Activated CD8-positive, alpha-beta T cell treated with anti-CD3 and anti-CD28 coated beads, Interleukin-2, amount 10 ng/mL, durations not matched to agents 7 days and 5 days (primary cell): ENCODE measurements around the gene BCKDHB. TPM values are rescaled to one million over a fixed set of nuclear protein-coding genes. Genes with fewer than 3 reads are reported as not detected.

Experiments
- ATAC-seq: fragments of 150-1000 bp; cut with Tn5 transposase; one replicate; pipeline ENCODE4 v1.10.0; 2021; ENCODE audit warnings: moderate library complexity
- CTCF ChIA-PET: fragments of 350-600 bp; sonication (Branson Sonifier 250); formaldehyde crosslinking; loops from one replicate; lab custom pipeline; 2021; ENCODE audit warnings: antibody characterized with exemption; lab: Charles Lee
- POLR2A ChIA-PET: fragments of 350-600 bp; sonication (Branson Sonifier 250); formaldehyde crosslinking; loops from one replicate; lab custom pipeline; 2021; ENCODE audit warnings: antibody characterized with exemption; lab: Charles Lee
- DNase-seq: peaks from one replicate; pipeline ENCODE4 v3.0.0-alpha.2; 2020
- H3K27ac Mint-ChIP-seq: one replicate; pipeline ENCODE4 v1.8.0; 2021; ENCODE audit warnings: mild to moderate bottlenecking, mixed read lengths
- H3K27me3 Mint-ChIP-seq: one replicate; pipeline ENCODE4 v1.8.0; 2021; ENCODE audit warnings: low read depth, mixed read lengths
- H3K36me3 Mint-ChIP-seq: one replicate; pipeline ENCODE4 v1.8.0; 2021; ENCODE audit warnings: low read depth, mixed read lengths
- H3K4me1 Mint-ChIP-seq: one replicate; pipeline ENCODE4 v1.8.0; 2021; ENCODE audit warnings: low read depth, mixed read lengths
- H3K4me3 Mint-ChIP-seq: one replicate; pipeline ENCODE4 v1.8.0; 2021; ENCODE audit warnings: mild to moderate bottlenecking, mixed read lengths
- H3K9me3 Mint-ChIP-seq: one replicate; pipeline ENCODE4 v1.8.0; 2022; ENCODE audit warnings: mixed read lengths; ENCODE audit not compliant: insufficient read depth
- total RNA-seq, 2 experiments: library from RNA; stranded (reverse); gene quantifications; one replicate each; pipeline ENCODE4 v1.2.3, GENCODE V29; 2021

The BCKDHB gene
- total RNA-seq, 2 experiments from 2014 or later: 19.9 to 21.9 TPM

GRCh38 chr6:80151635-80152034, 45.2 kb downstream of the BCKDHB start:
- Mint-ChIP-seq H3K36me3 (peaks cover 18% of the 10 kb centered on the region), H3K27ac (no peak overlapping the region), H3K9me3 (no peaks in the 10 kb centered on the region), H3K4me1 (no peaks in the 10 kb centered on the region), H3K27me3 (no peaks in the 10 kb centered on the region), H3K4me3 (no peak overlapping the region)
- ATAC-seq (no peak), DNase-seq (no peak)
- ChIA-PET CTCF (interaction anchor here (1.0 to 1.4 kb wide), 2 partner anchors 14 to 205 kb away, joined by 3 read pairs; no protein-coding TSS in a partner anchor), POLR2A (no interaction called here)

GRCh38 chr6:80154160-80154559, 47.7 kb downstream of the BCKDHB start:
- ChIA-PET CTCF (interaction anchor here (1.3 kb wide), 1 partner anchor 205 kb away, joined by 3 read pairs; no protein-coding TSS in a partner anchor), POLR2A (no interaction called here)
- no peak overlapping the region for H3K4me3 Mint-ChIP-seq
- no peak overlapping the region for H3K27ac Mint-ChIP-seq
- no peaks in the 10 kb centered on the region for H3K4me1 Mint-ChIP-seq
- no peaks in the 10 kb centered on the region for H3K27me3 Mint-ChIP-seq
- H3K9me3 Mint-ChIP-seq: no peaks in the 10 kb centered on the region
- ATAC-seq (no peak), DNase-seq (no peak)
- H3K36me3 Mint-ChIP-seq: peaks cover 4% of the 10 kb centered on the region

GRCh38 chr6:80156221-80156620, 49.8 kb downstream of the BCKDHB start:
- DNase-seq (no peak), ATAC-seq (no peak)
- Mint-ChIP-seq H3K27ac (no peak overlapping the region), H3K36me3 (peaks cover 2% of the 10 kb centered on the region), H3K9me3 (no peaks in the 10 kb centered on the region), H3K4me3 (no peak overlapping the region), H3K4me1 (no peaks in the 10 kb centered on the region), H3K27me3 (no peaks in the 10 kb centered on the region)
- ChIA-PET CTCF (no interaction called here), POLR2A (no interaction called here)

- H3K36me3 Mint-ChIP-seq: no peaks in the 10 kb centered on the region
- H3K4me1 Mint-ChIP-seq: no peaks in the 10 kb centered on the region
- no peaks in the 10 kb centered on the region for H3K9me3 Mint-ChIP-seq
- no peak overlapping the region for H3K27ac Mint-ChIP-seq
- ChIA-PET POLR2A (no interaction called here), CTCF (no interaction called here)
- ATAC-seq (no peak), DNase-seq (no peak)
- no peak overlapping the region for H3K4me3 Mint-ChIP-seq
- H3K27me3 Mint-ChIP-seq: no peaks in the 10 kb centered on the region
Observed at GRCh38 chr6:80158478-80158989, 52.1 kb downstream of the BCKDHB start.

- no peaks in the 10 kb centered on the region for H3K9me3 Mint-ChIP-seq
- peaks cover 13% of the 10 kb centered on the region for H3K4me1 Mint-ChIP-seq
- H3K27ac Mint-ChIP-seq: no peak overlapping the region
- no peaks in the 10 kb centered on the region for H3K36me3 Mint-ChIP-seq
- no peak overlapping the region for H3K4me3 Mint-ChIP-seq
- ATAC-seq (no peak), DNase-seq (no peak)
- ChIA-PET CTCF (interaction anchor here (0.6 to 1.7 kb wide), 2 partner anchors 212 to 1982 kb away, joined by 3 to 5 read pairs; no protein-coding TSS in a partner anchor), POLR2A (interaction anchor here (1.6 kb wide), 1 partner anchor 12 kb away, joined by 5 read pairs; no protein-coding TSS in a partner anchor)
- H3K27me3 Mint-ChIP-seq: no peaks in the 10 kb centered on the region
Observed at GRCh38 chr6:80161434-80161833, 55.0 kb downstream of the BCKDHB start.

- DNase-seq: no peak
- peaks cover 13% of the 10 kb centered on the region for H3K4me1 Mint-ChIP-seq
- H3K36me3 Mint-ChIP-seq: peaks cover under 1% of the 10 kb centered on the region
- ChIA-PET CTCF (interaction anchor here (1.0 kb wide), 1 partner anchor 218 kb away, joined by 4 read pairs; no protein-coding TSS in a partner anchor), POLR2A (no interaction called here)
- no peak overlapping the region for H3K27ac Mint-ChIP-seq
- H3K27me3 Mint-ChIP-seq: no peaks in the 10 kb centered on the region
- peak; percentile 74 for ATAC-seq
- no peaks in the 10 kb centered on the region for H3K9me3 Mint-ChIP-seq
- H3K4me3 Mint-ChIP-seq: no peak overlapping the region
Observed at GRCh38 chr6:80163754-80164187, 57.3 kb downstream of the BCKDHB start.

- ATAC-seq: peak; percentile 51
- CTCF ChIA-PET: interaction anchor here (0.8 to 1.0 kb wide), 2 partner anchors 13 to 49 kb away, joined by 3 read pairs; no protein-coding TSS in a partner anchor
- H3K27ac Mint-ChIP-seq: peak overlapping the region; percentile 53
Observed at GRCh38 chr6:80165143-80165542, 58.7 kb downstream of the BCKDHB start.

GRCh38 chr6:80165819-80166218, 59.3 kb downstream of the BCKDHB start:
- Mint-ChIP-seq H3K36me3 (peaks cover 2% of the 10 kb centered on the region), H3K27ac (no peak overlapping the region), H3K4me3 (no peak overlapping the region), H3K9me3 (no peaks in the 10 kb centered on the region), H3K4me1 (peaks cover 13% of the 10 kb centered on the region), H3K27me3 (no peaks in the 10 kb centered on the region)
- ATAC-seq (no peak), DNase-seq (no peak)
- CTCF ChIA-PET: interaction anchor here (1.0 kb wide), 1 partner anchor 49 kb away, joined by 3 read pairs; no protein-coding TSS in a partner anchor
- POLR2A ChIA-PET: no interaction called here

More at GRCh38 chr6:80165143-80165542, 58.7 kb downstream of the BCKDHB start:
- POLR2A ChIA-PET: no interaction called here
- H3K4me3 Mint-ChIP-seq: peak overlapping the region; percentile 26
- no peaks in the 10 kb centered on the region for H3K27me3 Mint-ChIP-seq
- DNase-seq: peak; percentile 29
- peaks cover 13% of the 10 kb centered on the region for H3K4me1 Mint-ChIP-seq
- peaks cover 2% of the 10 kb centered on the region for H3K36me3 Mint-ChIP-seq
- no peaks in the 10 kb centered on the region for H3K9me3 Mint-ChIP-seq

GRCh38 chr6:80170433-80170832, 64.0 kb downstream of the BCKDHB start:
- ChIA-PET POLR2A (no interaction called here), CTCF (no interaction called here)
- Mint-ChIP-seq H3K27me3 (no peaks in the 10 kb centered on the region), H3K36me3 (peaks cover 6% of the 10 kb centered on the region), H3K4me1 (peaks cover 4% of the 10 kb centered on the region), H3K9me3 (no peaks in the 10 kb centered on the region), H3K4me3 (no peak overlapping the region), H3K27ac (no peak overlapping the region)
- DNase-seq (no peak), ATAC-seq (no peak)

- ATAC-seq (no peak), DNase-seq (no peak)
- H3K36me3 Mint-ChIP-seq: peaks cover 6% of the 10 kb centered on the region
- ChIA-PET POLR2A (interaction anchor here (1.2 kb wide), 1 partner anchor 12 kb away, joined by 5 read pairs; no protein-coding TSS in a partner anchor), CTCF (no interaction called here)
- no peak overlapping the region for H3K27ac Mint-ChIP-seq
- no peaks in the 10 kb centered on the region for H3K27me3 Mint-ChIP-seq
- no peaks in the 10 kb centered on the region for H3K4me1 Mint-ChIP-seq
- H3K4me3 Mint-ChIP-seq: no peak overlapping the region
- H3K9me3 Mint-ChIP-seq: no peaks in the 10 kb centered on the region
Observed at GRCh38 chr6:80173411-80173810, 66.9 kb downstream of the BCKDHB start.

GRCh38 chr6:80174900-80175572, 68.6 kb downstream of the BCKDHB start:
- POLR2A ChIA-PET: no interaction called here
- ATAC-seq (no peak), DNase-seq (no peak)
- Mint-ChIP-seq H3K27ac (no peak overlapping the region), H3K4me3 (no peak overlapping the region), H3K9me3 (no peaks in the 10 kb centered on the region), H3K4me1 (no peaks in the 10 kb centered on the region), H3K27me3 (no peaks in the 10 kb centered on the region), H3K36me3 (peaks cover 4% of the 10 kb centered on the region)
- CTCF ChIA-PET: no interaction called here

GRCh38 chr6:80179695-80180094, 73.2 kb downstream of the BCKDHB start:
- H3K4me3 Mint-ChIP-seq: no peak overlapping the region
- DNase-seq (no peak), ATAC-seq (no peak)
- no peaks in the 10 kb centered on the region for H3K27me3 Mint-ChIP-seq
- CTCF ChIA-PET: no interaction called here
- no peaks in the 10 kb centered on the region for H3K4me1 Mint-ChIP-seq
- POLR2A ChIA-PET: interaction anchor here (0.5 kb wide), 1 partner anchor 1573 kb away, joined by 7 read pairs; the partner anchor contains the start of gene TENT5A
- H3K27ac Mint-ChIP-seq: no peak overlapping the region
- no peaks in the 10 kb centered on the region for H3K36me3 Mint-ChIP-seq
- H3K9me3 Mint-ChIP-seq: no peaks in the 10 kb centered on the region
